Fibroblast of lung (primary cell): ENCODE measurements around the gene LRFN2. TPM values are rescaled to one million over a fixed set of nuclear protein-coding genes. Genes with fewer than 3 reads are reported as not detected.

Experiments used
- DNase-seq, 2 donors: peaks; one replicate each; pipeline versions ENCODE4 v3.0.0 to v3.0.0-alpha.2; 2010; ENCODE audit warnings: low read depth in 2 of 2
- H2AFZ ChIP-seq: 2 replicates; pipeline ENCODE4 v1.5.1; 2012; ENCODE audit warnings: low read length, control low read depth, inconsistent platforms
- H3K27ac ChIP-seq: 2 replicates; pipeline ENCODE4 v1.5.1; 2011; ENCODE audit warnings: low read length, control low read depth; ENCODE audit not compliant: insufficient read depth
- H3K27me3 ChIP-seq: 2 replicates; pipeline ENCODE4 v1.5.1; 2011; ENCODE audit warnings: mild to moderate bottlenecking, low read length; ENCODE audit not compliant: control insufficient read depth, insufficient read depth
- H3K36me3 ChIP-seq: 2 replicates; pipeline ENCODE4 v1.5.1; 2011; ENCODE audit warnings: low read length; ENCODE audit not compliant: control insufficient read depth, insufficient read depth
- H3K4me1 ChIP-seq: 2 replicates; pipeline ENCODE4 v1.5.1; 2011; ENCODE audit warnings: low read length; ENCODE audit not compliant: control insufficient read depth, insufficient read depth; ENCODE audit errors: extremely low read depth
- H3K4me2 ChIP-seq: 2 replicates; pipeline ENCODE4 v1.5.1; 2011; ENCODE audit warnings: low read length, control low read depth; ENCODE audit not compliant: insufficient read depth; ENCODE audit errors: extremely low read depth
- H3K4me3 ChIP-seq, 4 experiments: fragments of 200-600 bp in 1 of 4; sonication (generic) in 1 of 4; replicated peaks in 1 of 4; 2 replicates each; pipeline ENCODE4 v1.5.1; 2011 to 2016; ENCODE audit warnings: low read length in 4 of 4, low read depth in 3 of 4, mild to moderate bottlenecking in 3 of 4, control low read depth in 2 of 4, inconsistent platforms in 1 of 4, mixed read lengths in 1 of 4; ENCODE audit not compliant: insufficient read depth in 1 of 4; ENCODE audit errors: control extremely low read depth in 1 of 4
- H3K79me2 ChIP-seq: 2 replicates; pipeline ENCODE4 v1.5.1; 2012; ENCODE audit warnings: mild to moderate bottlenecking, low read length, inconsistent platforms; ENCODE audit not compliant: control insufficient read depth, insufficient read depth
- H3K9ac ChIP-seq: 2 replicates; pipeline ENCODE4 v1.5.1; 2011; ENCODE audit warnings: mild to moderate bottlenecking, low read length, control low read depth; ENCODE audit not compliant: insufficient read depth
- H3K9me3 ChIP-seq: 2 replicates; pipeline ENCODE4 v1.5.1; 2012; ENCODE audit warnings: low read depth, low read length; ENCODE audit not compliant: control insufficient read depth, insufficient read depth
- H4K20me1 ChIP-seq: 2 replicates; pipeline ENCODE4 v1.5.1; 2011; ENCODE audit warnings: low read length; ENCODE audit not compliant: control insufficient read depth, insufficient read depth; ENCODE audit errors: extremely low read depth
- CTCF ChIP-seq, 2 donors: IDR thresholded peaks in 1 of 2; conservative IDR thresholded peaks in 1 of 2; 1 replicate in 1 of 2; 2 replicates in 1 of 2; pipeline ENCODE4 v1.5.1; 2011 to 2012; ENCODE audit warnings: low read length in 2 of 2, control low read depth in 1 of 2, inconsistent platforms in 1 of 2, low read depth in 1 of 2, mild to moderate bottlenecking in 1 of 2
- EZH2 ChIP-seq: IDR thresholded peaks from 2 replicates; pipeline ENCODE4 v1.5.1; 2012; ENCODE audit warnings: low read length, control low read depth, mild to moderate bottlenecking; ENCODE audit errors: missing control alignments
- polyA plus RNA-seq, 2 donors: library from polyadenylated mRNA; depleted of rRNA in 1 of 2; stranded (reverse) in 1 of 2; unstranded in 1 of 2; fragments of >200 nt; gene quantifications; 2 replicates each; pipeline ENCODE4 v1.2.1, GENCODE V29; 2011 to 2012; ENCODE audit warnings: missing spikeins in 1 of 2
- total RNA-seq: library from RNA; depleted of rRNA; stranded (reverse); fragments of >200 nt; gene quantifications from 2 replicates; pipeline ENCODE4 v1.2.1, GENCODE V29; 2014

LRFN2 gene
- total and polyA plus RNA-seq, 2 donors (not counting 1 experiment from before 2014, with no cell fraction given) = not detected

GRCh38 chr6:40376113-40376650 lies 211.0 kb downstream of the LRFN2 start:
- H4K20me1 ChIP-seq = no peaks in the 10 kb centered on the region
- H3K36me3 ChIP-seq = no peaks in the 10 kb centered on the region
- TF ChIP-seq EZH2 = no peak
- no peak overlapping the region for H2AFZ ChIP-seq
- H3K79me2 ChIP-seq = no peaks in the 10 kb centered on the region
- no peak overlapping the region for H3K9ac ChIP-seq
- no peak overlapping the region for H3K4me3 ChIP-seq
- no peak for DNase-seq
- no peak overlapping the region for H3K4me2 ChIP-seq
- H3K27me3 ChIP-seq = no peaks in the 10 kb centered on the region
- no peaks in the 10 kb centered on the region for H3K9me3 ChIP-seq
- no peak overlapping the region for H3K27ac ChIP-seq
- H3K4me1 ChIP-seq = no peaks in the 10 kb centered on the region

GRCh38 chr6:40373267-40373666 lies 213.9 kb downstream of the LRFN2 start:
- H3K4me3 ChIP-seq = no peak overlapping the region
- no peaks in the 10 kb centered on the region for H3K4me1 ChIP-seq
- H4K20me1 ChIP-seq = no peaks in the 10 kb centered on the region
- H3K27ac ChIP-seq = no peak overlapping the region
- DNase-seq = no peak
- no peak for TF ChIP-seq CTCF (conservative IDR thresholded peaks at IDR 0.05 in 1 of 2, IDR thresholded peaks at IDR 0.05 in 1 of 2; ENCODE audit: low read depth in 1 of 2, low read length in 2 of 2)
- no peak for TF ChIP-seq EZH2
- H3K4me2 ChIP-seq = no peak overlapping the region
- no peaks in the 10 kb centered on the region for H3K36me3 ChIP-seq
- H3K79me2 ChIP-seq = no peaks in the 10 kb centered on the region
- H2AFZ ChIP-seq = no peak overlapping the region
- H3K9me3 ChIP-seq = no peaks in the 10 kb centered on the region
- H3K27me3 ChIP-seq = no peaks in the 10 kb centered on the region
- H3K9ac ChIP-seq = no peak overlapping the region

GRCh38 chr6:40371621-40372020 lies 215.5 kb downstream of the LRFN2 start:
- H4K20me1 ChIP-seq = no peaks in the 10 kb centered on the region
- H2AFZ ChIP-seq = no peak overlapping the region
- DNase-seq = no peak
- no peaks in the 10 kb centered on the region for H3K36me3 ChIP-seq
- H3K79me2 ChIP-seq = no peaks in the 10 kb centered on the region
- no peaks in the 10 kb centered on the region for H3K27me3 ChIP-seq
- H3K9me3 ChIP-seq = no peaks in the 10 kb centered on the region
- no peak overlapping the region for H3K4me2 ChIP-seq
- TF ChIP-seq CTCF (conservative IDR thresholded peaks at IDR 0.05 in 1 of 2, IDR thresholded peaks at IDR 0.05 in 1 of 2; ENCODE audit: low read depth in 1 of 2, low read length in 2 of 2) = no peak
- no peak for TF ChIP-seq EZH2
- no peaks in the 10 kb centered on the region for H3K4me1 ChIP-seq
- no peak overlapping the region for H3K27ac ChIP-seq
- H3K4me3 ChIP-seq = no peak overlapping the region
- no peak overlapping the region for H3K9ac ChIP-seq
